ENCODE results near the gene TMEM263.

The TMEM263 gene

GRCh38 chr12:106950591-106950990 lies 5.1 kb upstream of the TMEM263 start:
- Histone ChIP-seq H3K36me3 (ENCODE audit: control insufficient read depth, insufficient read depth, low read length) (no peaks in the 10 kb centered on the region), H3K27me3 (replicated peaks; ENCODE audit: control insufficient read depth, insufficient read depth, low read length) (no peaks in the 10 kb centered on the region), H3K4me3 (replicated peaks; ENCODE audit: low read depth, low read length) (no peak overlapping the region)
- DNase-seq (ENCODE audit: extremely low read depth, insufficient read length) = no peak
- TF ChIP-seq, protein P1, sequence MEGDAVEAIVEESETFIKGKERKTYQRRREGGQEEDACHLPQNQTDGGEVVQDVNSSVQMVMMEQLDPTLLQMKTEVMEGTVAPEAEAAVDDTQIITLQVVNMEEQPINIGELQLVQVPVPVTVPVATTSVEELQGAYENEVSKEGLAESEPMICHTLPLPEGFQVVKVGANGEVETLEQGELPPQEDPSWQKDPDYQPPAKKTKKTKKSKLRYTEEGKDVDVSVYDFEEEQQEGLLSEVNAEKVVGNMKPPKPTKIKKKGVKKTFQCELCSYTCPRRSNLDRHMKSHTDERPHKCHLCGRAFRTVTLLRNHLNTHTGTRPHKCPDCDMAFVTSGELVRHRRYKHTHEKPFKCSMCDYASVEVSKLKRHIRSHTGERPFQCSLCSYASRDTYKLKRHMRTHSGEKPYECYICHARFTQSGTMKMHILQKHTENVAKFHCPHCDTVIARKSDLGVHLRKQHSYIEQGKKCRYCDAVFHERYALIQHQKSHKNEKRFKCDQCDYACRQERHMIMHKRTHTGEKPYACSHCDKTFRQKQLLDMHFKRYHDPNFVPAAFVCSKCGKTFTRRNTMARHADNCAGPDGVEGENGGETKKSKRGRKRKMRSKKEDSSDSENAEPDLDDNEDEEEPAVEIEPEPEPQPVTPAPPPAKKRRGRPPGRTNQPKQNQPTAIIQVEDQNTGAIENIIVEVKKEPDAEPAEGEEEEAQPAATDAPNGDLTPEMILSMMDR (IDR thresholded peaks at IDR 0.05; ENCODE audit: insufficient read depth, low read length, poor library complexity, severe bottlenecking) = no peak

GRCh38 chr12:106953352-106954250 lies 2.1 kb upstream of the TMEM263 start:
- TF ChIP-seq, protein P1 (IDR thresholded peaks at IDR 0.05; ENCODE audit: insufficient read depth, low read length, poor library complexity, severe bottlenecking) = no peak
- no peaks in the 10 kb centered on the region for H3K27me3 ChIP-seq (replicated peaks; ENCODE audit: control insufficient read depth, insufficient read depth, low read length)

GRCh38 chr12:106954462-106955376 lies 988 bp upstream of the TMEM263 start:
- DNase-seq (ENCODE audit: extremely low read depth, insufficient read length) = peak; percentile 54
- H3K36me3 ChIP-seq (ENCODE audit: control insufficient read depth, insufficient read depth, low read length) = no peaks in the 10 kb centered on the region; the same call in 1 of the 2 replicates

More at GRCh38 chr12:106953352-106954250, 2.1 kb upstream of the TMEM263 start:
- Histone ChIP-seq H3K36me3 (ENCODE audit: control insufficient read depth, insufficient read depth, low read length) (no peaks in the 10 kb centered on the region), H3K4me3 (replicated peaks; ENCODE audit: low read depth, low read length) (no peak overlapping the region)
- DNase-seq (ENCODE audit: extremely low read depth, insufficient read length) = no peak

DNA sequence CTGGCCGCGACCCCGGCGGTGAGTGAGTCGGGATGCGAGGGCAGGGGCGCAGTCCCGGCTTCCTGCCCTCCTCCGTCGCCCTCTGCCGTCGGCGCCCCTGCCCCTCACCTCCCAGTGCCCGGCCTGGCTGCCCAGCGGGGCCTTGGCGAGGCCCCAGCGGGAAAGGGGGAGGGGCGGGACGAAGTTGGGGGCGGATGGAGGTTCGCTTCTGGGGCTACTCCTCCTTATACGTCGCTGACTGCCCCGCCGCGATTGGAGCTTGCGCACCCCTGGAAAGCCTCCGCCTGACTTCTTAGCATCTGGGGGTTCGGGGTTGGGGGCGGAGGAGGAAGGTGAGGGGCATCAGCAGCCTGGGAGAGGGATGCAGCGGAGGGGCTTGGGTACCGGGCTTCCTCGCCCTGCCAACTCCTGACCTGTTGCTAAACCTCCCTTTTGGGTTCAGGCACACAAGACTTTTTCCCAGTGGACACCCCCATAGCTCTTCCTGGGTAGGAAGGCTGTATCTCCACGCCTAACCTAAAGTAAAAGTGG lies 406 bp downstream of the TMEM263 start:
- Histone ChIP-seq H3K27me3 (replicated peaks; ENCODE audit: control insufficient read depth, insufficient read depth, low read length) (no peaks in the 10 kb centered on the region), H3K4me3 (replicated peaks; ENCODE audit: low read depth, low read length) (peak overlapping the region; percentile 98)
- DNase-seq (ENCODE audit: extremely low read depth, insufficient read length) = no peak

More at GRCh38 chr12:106954462-106955376, 988 bp upstream of the TMEM263 start:
- TF ChIP-seq, protein P1 (IDR thresholded peaks at IDR 0.05; ENCODE audit: insufficient read depth, low read length, poor library complexity, severe bottlenecking) = no peak
- peak overlapping the region; percentile 98 for H3K4me3 ChIP-seq (replicated peaks; ENCODE audit: low read depth, low read length)
- H3K27me3 ChIP-seq (replicated peaks; ENCODE audit: control insufficient read depth, insufficient read depth, low read length) = no peaks in the 10 kb centered on the region

GRCh38 chr12:106957583-106957982 lies 1.9 kb downstream of the TMEM263 start:
- Histone ChIP-seq H3K4me3 (replicated peaks; ENCODE audit: low read depth, low read length) (peak overlapping the region; percentile 98), H3K27me3 (replicated peaks; ENCODE audit: control insufficient read depth, insufficient read depth, low read length) (no peaks in the 10 kb centered on the region), H3K36me3 (ENCODE audit: control insufficient read depth, insufficient read depth, low read length) (peaks cover 3% of the 10 kb centered on the region; the same call in 1 of the 2 replicates)
- TF ChIP-seq, protein P1 (IDR thresholded peaks at IDR 0.05; ENCODE audit: insufficient read depth, low read length, poor library complexity, severe bottlenecking) = no peak
- DNase-seq (ENCODE audit: extremely low read depth, insufficient read length) = no peak

More for the DNA sequence above, 406 bp downstream of the TMEM263 start:
- TF ChIP-seq, protein P1 (IDR thresholded peaks at IDR 0.05; ENCODE audit: insufficient read depth, low read length, poor library complexity, severe bottlenecking) = peak; percentile 5
- H3K36me3 ChIP-seq (ENCODE audit: control insufficient read depth, insufficient read depth, low read length) = no peaks in the 10 kb centered on the region; the same call in 1 of the 2 replicates

All from GM06990 (cell line).